ENCODE measurements around the gene LRRTM4.

The LRRTM4 gene

GRCh38 chr2:77521931-77522470, at the start of gene LRRTM4:
LRRTM4 (minus strand) TSS chr2:77522376.
- DNase-seq (ENCODE audit: low read depth): no peak

GRCh38 chr2:77571545-77571944, 49.4 kb upstream of the LRRTM4 start:
- DNase-seq (ENCODE audit: low read depth): no peak

GRCh38 chr2:77567723-77568122, 45.5 kb upstream of the LRRTM4 start:
- no peak for DNase-seq (ENCODE audit: low read depth)

GRCh38 chr2:77566582-77566981, 44.4 kb upstream of the LRRTM4 start:
- DNase-seq (ENCODE audit: low read depth): no peak

- DNase-seq (ENCODE audit: low read depth): no peak
Measured at GRCh38 chr2:77566131-77566530, 44.0 kb upstream of the LRRTM4 start.

- no peak for DNase-seq (ENCODE audit: low read depth)
Measured at GRCh38 chr2:77552956-77553355, 30.8 kb upstream of the LRRTM4 start.

GRCh38 chr2:77538031-77538430, 15.9 kb upstream of the LRRTM4 start:
- no peak for DNase-seq (ENCODE audit: low read depth)

GRCh38 chr2:77522888-77523287, 712 bp upstream of the LRRTM4 start:
- no peak for DNase-seq (ENCODE audit: low read depth)

GRCh38 chr2:77521548-77521891, 656 bp downstream of the LRRTM4 start:
- no peak for DNase-seq (ENCODE audit: low read depth)

GRCh38 chr2:77520641-77521547, 1.3 kb downstream of the LRRTM4 start:
- DNase-seq (ENCODE audit: low read depth): no peak

- DNase-seq (ENCODE audit: low read depth): no peak
Measured at GRCh38 chr2:77519888-77520506, 2.2 kb downstream of the LRRTM4 start.

- no peak for DNase-seq (ENCODE audit: low read depth)
Measured at GRCh38 chr2:77519164-77519887, 2.9 kb downstream of the LRRTM4 start.

- DNase-seq (ENCODE audit: low read depth): no peak
Measured at GRCh38 chr2:77518311-77518710, 3.9 kb downstream of the LRRTM4 start.

- no peak for DNase-seq (ENCODE audit: low read depth)
Measured at GRCh38 chr2:77513191-77513590, 9.0 kb downstream of the LRRTM4 start.

GRCh38 chr2:77512507-77512906, 9.7 kb downstream of the LRRTM4 start:
- DNase-seq (ENCODE audit: low read depth): no peak

- DNase-seq (ENCODE audit: low read depth): no peak
Measured at GRCh38 chr2:77508511-77508910, 13.7 kb downstream of the LRRTM4 start.

- no peak for DNase-seq (ENCODE audit: low read depth)
Measured at GRCh38 chr2:77507657-77508056, 14.5 kb downstream of the LRRTM4 start.

GRCh38 chr2:77488141-77488540, 34.0 kb downstream of the LRRTM4 start:
- DNase-seq (ENCODE audit: low read depth): no peak

GRCh38 chr2:77487074-77487803, 34.9 kb downstream of the LRRTM4 start:
- DNase-seq (ENCODE audit: low read depth): no peak

GRCh38 chr2:77484026-77484425, 38.1 kb downstream of the LRRTM4 start:
- DNase-seq (ENCODE audit: low read depth): no peak

GRCh38 chr2:77479895-77480294, 42.3 kb downstream of the LRRTM4 start:
- DNase-seq (ENCODE audit: low read depth): no peak

- DNase-seq (ENCODE audit: low read depth): no peak
Measured at GRCh38 chr2:77479395-77479794, 42.8 kb downstream of the LRRTM4 start.
